Neural progenitor cell (in vitro differentiated cells): ENCODE results near the gene GPR183. TPM values are rescaled to one million over a fixed set of nuclear protein-coding genes. Genes with fewer than 3 reads are reported as not detected.

ENCODE experiments used
- DNase-seq: peaks from one replicate; pipeline ENCODE4 v3.0.0-alpha.2; 2016; ENCODE audit warnings: low spot score
- H2AFZ ChIP-seq: fragments of 200-600 bp; sonication (generic); replicated peaks from 2 replicates; pipeline ENCODE4 v1.6.1; 2016; ENCODE audit warnings: antibody characterized with exemption
- H3F3A ChIP-seq: fragments of 200-600 bp; sonication (generic); 2 replicates; pipeline ENCODE4 v1.6.1; 2016; ENCODE audit warnings: antibody characterized with exemption, low read depth
- H3K27ac ChIP-seq: fragments of 200-600 bp; sonication (generic); 2 replicates; pipeline ENCODE4 v1.5.1; 2016; ENCODE audit warnings: mild to moderate bottlenecking
- H3K27me3 ChIP-seq: fragments of 200-600 bp; sonication (generic); 2 replicates; pipeline ENCODE4 v1.6.1; 2016; ENCODE audit warnings: mild to moderate bottlenecking, moderate library complexity
- H3K36me3 ChIP-seq: fragments of 200-600 bp; sonication (generic); 2 replicates; pipeline ENCODE4 v1.5.1; 2016
- H3K4me1 ChIP-seq: fragments of 200-600 bp; sonication (generic); 2 replicates; pipeline ENCODE4 v1.6.1; 2016; ENCODE audit warnings: mixed run types
- H3K4me2 ChIP-seq: fragments of 200-600 bp; sonication (generic); 2 replicates; pipeline ENCODE4 v1.6.1; 2016
- H3K4me3 ChIP-seq: fragments of 200-600 bp; sonication (generic); 2 replicates; pipeline ENCODE4 v1.5.1; 2016
- H3K79me2 ChIP-seq: fragments of 200-600 bp; sonication (generic); 2 replicates; pipeline ENCODE4 v1.6.1; 2016; ENCODE audit warnings: low read depth
- H3K9ac ChIP-seq: fragments of 200-600 bp; sonication (generic); 2 replicates; pipeline ENCODE4 v1.6.1; 2016
- H3K9me3 ChIP-seq: fragments of 200-600 bp; sonication (generic); 2 replicates; pipeline ENCODE4 v1.5.1; 2016; ENCODE audit warnings: low read depth
- H4K20me1 ChIP-seq: fragments of 200-600 bp; sonication (generic); 2 replicates; pipeline ENCODE4 v1.6.1; 2016; ENCODE audit warnings: low read depth
- H3K27ac Mint-ChIP-seq: 3 replicates; pipeline ENCODE4 v1.8.0; 2021; ENCODE audit warnings: mixed read lengths
- H3K27me3 Mint-ChIP-seq: 2 replicates; pipeline ENCODE4 v1.8.0; 2022; ENCODE audit warnings: low read depth, mild to moderate bottlenecking, inconsistent platforms, moderate library complexity, mixed read lengths; ENCODE audit not compliant: insufficient read depth
- H3K36me3 Mint-ChIP-seq: 3 replicates; pipeline ENCODE4 v1.8.0; 2021; ENCODE audit warnings: mixed read lengths
- H3K4me1 Mint-ChIP-seq: 3 replicates; pipeline ENCODE4 v1.8.0; 2021; ENCODE audit warnings: mixed read lengths
- H3K4me3 Mint-ChIP-seq: 3 replicates; pipeline ENCODE4 v1.8.0; 2021; ENCODE audit warnings: mild to moderate bottlenecking, moderate library complexity, mixed read lengths
- H3K9me3 Mint-ChIP-seq: 3 replicates; pipeline ENCODE4 v1.8.0; 2020; ENCODE audit warnings: mixed read lengths
- CTCF ChIP-seq: fragments of 200-600 bp; sonication (generic); IDR thresholded peaks from 2 replicates; pipeline ENCODE4 v1.5.1; 2017; ENCODE audit warnings: antibody characterized with exemption, mild to moderate bottlenecking
- EZH2 ChIP-seq: fragments of 200-600 bp; sonication (generic); IDR thresholded peaks from 2 replicates; pipeline ENCODE4 v1.6.1; 2017; ENCODE audit warnings: antibody characterized with exemption, mild to moderate bottlenecking, moderate library complexity
- EZH2phosphoT487 ChIP-seq: fragments of 200-600 bp; sonication (generic); IDR thresholded peaks from 2 replicates; pipeline ENCODE4 v1.6.1; 2017; ENCODE audit warnings: antibody characterized with exemption
- total RNA-seq: library from RNA; depleted of rRNA; stranded (reverse); fragments of >200 nt; gene quantifications from 2 replicates; pipeline ENCODE4 v1.2.3, GENCODE V29; 2015; ENCODE audit warnings: low replicate concordance

Gene GPR183
- total RNA-seq, 1 donor from 2014 or later, result not detected

- TF ChIP-seq CTCF, result no peak
- no peak for TF ChIP-seq EZH2
- TF ChIP-seq EZH2phosphoT487, result no peak
- Mint-ChIP-seq H3K36me3 (peaks cover 35% of the 10 kb centered on the region), H3K27ac (peak overlapping the region; percentile 26), H3K27me3 (peaks cover 3% of the 10 kb centered on the region), H3K9me3 (no peaks in the 10 kb centered on the region), H3K4me3 (no peak overlapping the region), H3K4me1 (peaks cover 11% of the 10 kb centered on the region)
- Histone ChIP-seq H3K9me3 (no peaks in the 10 kb centered on the region), H3K4me2 (no peak overlapping the region), H3K4me3 (no peak overlapping the region), H3K4me1 (no peaks in the 10 kb centered on the region), H2AFZ (no peak overlapping the region), H3K27ac (no peak overlapping the region), H3K79me2 (no peaks in the 10 kb centered on the region), H3F3A (no peaks in the 10 kb centered on the region), H4K20me1 (peaks cover 4% of the 10 kb centered on the region), H3K27me3 (no peaks in the 10 kb centered on the region), H3K9ac (no peak overlapping the region), H3K36me3 (no peaks in the 10 kb centered on the region)
- DNase-seq, result no peak
These were observed 39.3 kb upstream of the GPR183 start for GRCh38 chr13:99346335-99347042.

- Mint-ChIP-seq H3K4me1 (peaks cover 10% of the 10 kb centered on the region), H3K9me3 (no peaks in the 10 kb centered on the region)
These were observed 38.1 kb upstream of the GPR183 start for GRCh38 chr13:99345345-99345744.

GRCh38 chr13:99344610-99345208 lies 37.5 kb upstream of the GPR183 start:
- H3K4me1 ChIP-seq, result no peaks in the 10 kb centered on the region
- peaks cover 3% of the 10 kb centered on the region for H3K27me3 Mint-ChIP-seq
- no peaks in the 10 kb centered on the region for H3K9me3 Mint-ChIP-seq
- no peak overlapping the region for H3K9ac ChIP-seq
- peaks cover 39% of the 10 kb centered on the region for H3K36me3 Mint-ChIP-seq
- H3K4me2 ChIP-seq, result no peak overlapping the region
- TF ChIP-seq EZH2phosphoT487 (no peak), CTCF (no peak), EZH2 (no peak)
- no peaks in the 10 kb centered on the region for H4K20me1 ChIP-seq
- H3K27ac Mint-ChIP-seq, result no peak overlapping the region
- H2AFZ ChIP-seq, result no peak overlapping the region
- H3K27ac ChIP-seq, result no peak overlapping the region
- H3K27me3 ChIP-seq, result no peaks in the 10 kb centered on the region
- H3K79me2 ChIP-seq, result no peaks in the 10 kb centered on the region
- no peaks in the 10 kb centered on the region for H3F3A ChIP-seq
- H3K4me3 Mint-ChIP-seq, result no peak overlapping the region
- DNase-seq, result no peak
- no peaks in the 10 kb centered on the region for H3K9me3 ChIP-seq
- H3K4me3 ChIP-seq, result no peak overlapping the region
- peaks cover 3% of the 10 kb centered on the region for H3K36me3 ChIP-seq
- peaks cover 6% of the 10 kb centered on the region for H3K4me1 Mint-ChIP-seq

More at GRCh38 chr13:99345345-99345744, 38.1 kb upstream of the GPR183 start:
- H3K27ac Mint-ChIP-seq, result no peak overlapping the region
- Histone ChIP-seq H3K4me1 (no peaks in the 10 kb centered on the region), H3K9me3 (no peaks in the 10 kb centered on the region), H4K20me1 (no peaks in the 10 kb centered on the region), H3K27me3 (no peaks in the 10 kb centered on the region), H3K79me2 (no peaks in the 10 kb centered on the region), H3K9ac (no peak overlapping the region), H2AFZ (no peak overlapping the region), H3F3A (no peaks in the 10 kb centered on the region), H3K36me3 (peaks cover 3% of the 10 kb centered on the region), H3K27ac (no peak overlapping the region), H3K4me3 (no peak overlapping the region), H3K4me2 (no peak overlapping the region)
- DNase-seq, result no peak
- H3K27me3 Mint-ChIP-seq, result peaks cover 3% of the 10 kb centered on the region
- H3K4me3 Mint-ChIP-seq, result no peak overlapping the region
- TF ChIP-seq EZH2phosphoT487, result no peak
- no peak for TF ChIP-seq CTCF
- TF ChIP-seq EZH2, result no peak
- H3K36me3 Mint-ChIP-seq, result peaks cover 39% of the 10 kb centered on the region
